Spleen (tissue), 11 donors: ENCODE measurements around the gene MAN1C1. TPM values are rescaled to one million over a fixed set of nuclear protein-coding genes. Genes with fewer than 3 reads are reported as not detected.
A peak's percentile ranks its signal among the peaks of the same experiment; 100 is the strongest.

ENCODE experiments used
- DNase-seq: peaks from one replicate; pipeline ENCODE4 v3.0.0-alpha.2; 2020
- H3K27ac ChIP-seq, 8 donors: fragments of 200-600 bp; sonication (generic) in 7 of 8; 1 replicate in 4 of 8; 2 replicates in 4 of 8; pipeline versions ENCODE4 v1.5.0 to v1.8.0; 2016 to 2021; ENCODE audit warnings: inconsistent platforms in 4 of 8, mild to moderate bottlenecking in 4 of 8, moderate library complexity in 1 of 8
- H3K27me3 ChIP-seq, 7 donors: fragments of 200-600 bp; sonication (generic) in 6 of 7; replicated peaks in 1 of 7; 1 replicate in 4 of 7; 2 replicates in 3 of 7; pipeline versions ENCODE4 v1.5.0 to v1.8.0; 2016 to 2021; ENCODE audit warnings: inconsistent platforms in 3 of 7, mild to moderate bottlenecking in 1 of 7
- H3K36me3 ChIP-seq, 6 donors: fragments of 200-600 bp; sonication (generic) in 5 of 6; 1 replicate in 4 of 6; 2 replicates in 2 of 6; pipeline versions ENCODE4 v1.5.0 to v1.8.0; 2016 to 2021; ENCODE audit warnings: inconsistent platforms in 2 of 6
- H3K4me1 ChIP-seq, 6 donors: fragments of 200-600 bp; sonication (generic) in 5 of 6; 1 replicate in 3 of 6; 2 replicates in 3 of 6; pipeline versions ENCODE4 v1.5.0 to v1.8.0; 2016 to 2021; ENCODE audit warnings: inconsistent platforms in 3 of 6
- H3K4me3 ChIP-seq, 8 donors: fragments of 200-600 bp; sonication (generic) in 7 of 8; 1 replicate in 4 of 8; 2 replicates in 4 of 8; pipeline versions ENCODE4 v1.5.0 to v1.8.0; 2016 to 2021; ENCODE audit warnings: inconsistent platforms in 4 of 8, mild to moderate bottlenecking in 4 of 8, moderate library complexity in 2 of 8
- H3K9me3 ChIP-seq, 8 donors: fragments of 200-600 bp; sonication (generic) in 7 of 8; 1 replicate in 4 of 8; 2 replicates in 4 of 8; pipeline versions ENCODE4 v1.5.0 to v1.8.0; 2016 to 2021; ENCODE audit warnings: inconsistent platforms in 4 of 8
- CTCF ChIP-seq, 11 experiments: fragments of 200-600 bp in 7 of 11; fragments of 450-650 bp in 4 of 11; sonication (generic) in 4 of 11; IDR thresholded peaks in 8 of 11; conservative IDR thresholded peaks in 3 of 11; 1 replicate in 7 of 11; 2 replicates in 4 of 11; pipeline versions ENCODE4 v1.4.0 to v1.8.0; 2016 to 2021; ENCODE audit warnings: antibody characterized with exemption in 11 of 11, inconsistent platforms in 4 of 11, mild to moderate bottlenecking in 1 of 11
- POLR2A ChIP-seq, 3 donors: fragments of 450-650 bp; IDR thresholded peaks; one replicate each; pipeline ENCODE4 v1.5.1; 2017; ENCODE audit warnings: antibody characterized with exemption in 3 of 3, mild to moderate bottlenecking in 1 of 3
- POLR2AphosphoS5 ChIP-seq, 3 donors: sonication (generic); formaldehyde crosslinking; IDR thresholded peaks; one replicate each; pipeline ENCODE4 v1.5.1; 2017; ENCODE audit warnings: antibody characterized with exemption in 3 of 3
- WGBS, 5 donors: extraction: QIAGEN DNeasy Blood & Tissue Kit in 3 of 5; methylation state at CpG; one replicate each; pipeline versions ENCODE4 v1.1.5 to v1.1.7; 2013 to 2018; 5-methylcytosine and 5-hydroxymethylcytosine counted together
- intact Hi-C: fragments of 100-400 bp; cut with DNase I; formaldehyde crosslinking; loops from one replicate; pipeline ENCODE4 v1.15.0; 2023; ENCODE audit warnings: low total_unique reads
- polyA plus RNA-seq, 3 donors: library from polyadenylated mRNA; stranded (reverse); fragments of 200-250 nt; gene quantifications; one replicate each; pipeline ENCODE4 v1.2.1, GENCODE V29; 2013
- total RNA-seq, 7 donors: library from RNA; depleted of rRNA in 3 of 7; stranded (reverse); fragments of >200 nt in 3 of 7; fragmentation: NEBNext Ultra II Directional in 4 of 7; extraction: Animal tissue kit (Norgen Biotek cat#: 25700) in 4 of 7; gene quantifications; one replicate each; pipeline versions ENCODE4 v1.1.0 to v1.2.1, GENCODE V29; 2016 to 2021
- donor health status: healthy with polysubstance abuse.
- donor health status: DM: no; HTN: no; CAD: no; lungs with moderate emphysema.
- donor health status: DM: no; HTN: no; CAD: no.
- donor health status: Bipolar disorder and iron deficiency.
- donor health status: healthy.
- donor health status: DM: no; HTN: no; CAD: no.
- donor health status: DM: yes; HTN: yes; CAD: no.

MAN1C1 gene
- total and polyA plus RNA-seq, 10 donors = 4.6 to 54.3 (median 41.1) TPM

DNA sequence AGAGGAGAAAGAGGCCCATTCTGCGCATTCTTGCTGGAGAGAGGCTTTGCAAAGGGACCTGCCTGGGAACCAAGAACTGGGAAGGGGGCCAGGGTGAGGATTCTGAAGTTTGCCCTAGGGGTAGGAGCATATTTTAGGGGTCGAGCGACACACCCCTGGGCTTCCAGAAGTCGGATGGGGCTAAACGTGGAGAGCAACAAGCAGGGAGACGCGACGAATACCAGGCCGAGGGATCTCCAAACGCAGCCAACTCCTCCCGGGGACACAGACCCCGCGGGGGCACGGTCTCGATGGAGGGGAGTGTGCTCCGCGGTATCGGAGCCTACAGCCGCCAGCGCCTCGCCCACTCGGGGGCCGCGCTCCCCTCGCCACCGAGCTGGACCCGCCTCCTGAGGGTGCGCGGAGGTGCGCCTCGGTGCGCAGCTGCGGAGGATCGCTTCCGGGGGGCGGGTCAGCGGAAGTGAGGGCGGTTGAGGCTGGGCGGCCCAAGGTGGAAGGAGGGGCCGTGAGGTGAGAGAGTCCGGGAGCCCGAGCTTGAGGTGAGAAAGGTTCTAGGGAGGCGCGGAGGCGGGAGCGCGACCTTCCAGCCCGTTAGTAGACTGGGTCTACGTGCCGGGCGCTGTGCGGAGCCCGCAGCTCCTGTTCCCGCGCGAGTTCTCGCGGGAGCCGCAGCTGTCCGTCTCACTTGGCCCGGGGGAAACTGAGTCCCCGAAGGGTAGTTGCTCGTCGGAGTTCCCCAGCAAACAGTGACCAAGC lies 203.1 kb downstream of the MAN1C1 start, which contains the start of gene MTFR1L:
Gene MTFR1L (plus strand): TSS at position 464 of the 756 bp plus-strand sequence. CDS start 3,151 bp downstream, outside the sequence.
- Histone ChIP-seq H3K27ac (peak within 1 kb of the TSS; percentile 82 to 96 (median 93)), H3K4me1 (peaks cover 16 to 56% (median 39%) of the 10 kb centered on the region in 6 donors), H3K9me3 (no peaks in the 10 kb centered on the region), H3K4me3 (peak within 1 kb of the TSS; percentile 77 to 98 (median 92)), H3K27me3 (no peaks in the 10 kb centered on the region), H3K36me3 (peaks cover 0 to 42% (median 17%) of the 10 kb centered on the region in 6 donors)
- 1 to 3% (median 1%) methylated on average over 22 to 64 of the region's 64 CpGs for WGBS, 5 donors
- intact Hi-C loops = loop anchor here (10.0 kb wide), 1 partner anchor 55 kb away; the partner anchor contains the start of gene PAQR7
- peak; percentile 98 for DNase-seq
- no peak for TF ChIP-seq CTCF (IDR thresholded peaks at IDR 0.05 in 8 of 11, conservative IDR thresholded peaks at IDR 0.05 in 3 of 11)
- TF ChIP-seq POLR2AphosphoS5 (IDR thresholded peaks at IDR 0.05) = peak; percentile 97 to 98 (median 98)
- peak in 2 of 3 donors; percentile 70 to 81 for TF ChIP-seq POLR2A (IDR thresholded peaks at IDR 0.05)

- Histone ChIP-seq H3K4me1 (peaks cover 16 to 58% (median 39%) of the 10 kb centered on the region in 6 donors), H3K27me3 (no peaks in the 10 kb centered on the region), H3K4me3 (peak overlapping the region; percentile 77 to 98 (median 92)), H3K27ac (peak overlapping the region; percentile 82 to 96 (median 93)), H3K36me3 (peaks cover 0 to 41% (median 12%) of the 10 kb centered on the region in 6 donors), H3K9me3 (no peaks in the 10 kb centered on the region)
- DNase-seq = peak; percentile 93
- TF ChIP-seq POLR2AphosphoS5 (IDR thresholded peaks at IDR 0.05) (peak; percentile 69 to 82 (median 75)), POLR2A (IDR thresholded peaks at IDR 0.05) (no peak)
- intact Hi-C loops = loop anchor here (10.0 kb wide), 1 partner anchor 54 kb away; the partner anchor contains the start of gene PAQR7
- WGBS, 5 donors = 0 to 1% (median 1%) methylated on average over 40 to 67 of the region's 67 CpGs
Observed at GRCh38 chr1:25820247-25821111, 203.9 kb downstream of the MAN1C1 start.

- DNase-seq = peak; percentile 73
- TF ChIP-seq CTCF (IDR thresholded peaks at IDR 0.05 in 8 of 11, conservative IDR thresholded peaks at IDR 0.05 in 3 of 11) = no peak
- no peak for TF ChIP-seq POLR2AphosphoS5 (IDR thresholded peaks at IDR 0.05)
- no peak for TF ChIP-seq POLR2A (IDR thresholded peaks at IDR 0.05)
- Histone ChIP-seq H3K27me3 (no peaks in the 10 kb centered on the region), H3K4me1 (peaks cover 16 to 58% (median 39%) of the 10 kb centered on the region in 6 donors), H3K9me3 (no peaks in the 10 kb centered on the region), H3K4me3 (peak overlapping the region; percentile 77 to 98 (median 92)), H3K27ac (peak overlapping the region; percentile 82 to 96 (median 93)), H3K36me3 (peaks cover 0 to 41% (median 8%) of the 10 kb centered on the region in 6 donors)
- WGBS, 5 donors = 22 to 33% (median 27%) methylated on average over 10 of the region's 10 CpGs
- intact Hi-C loops = loop anchor here (10.0 kb wide), 1 partner anchor 54 kb away; the partner anchor contains the start of gene PAQR7
Observed at GRCh38 chr1:25821112-25821476, 204.5 kb downstream of the MAN1C1 start.

- Histone ChIP-seq H3K36me3 (peaks cover 2 to 41% (median 10%) of the 10 kb centered on the region in 6 donors), H3K27me3 (no peaks in the 10 kb centered on the region), H3K9me3 (no peaks in the 10 kb centered on the region), H3K27ac (peak overlapping the region in 5 of 8 donors; percentile 93 to 95 (median 93)), H3K4me3 (peak overlapping the region in 4 of 8 donors; percentile 77 to 98 (median 95)), H3K4me1 (peaks cover 16 to 58% (median 39%) of the 10 kb centered on the region in 6 donors)
- TF ChIP-seq POLR2AphosphoS5 (IDR thresholded peaks at IDR 0.05) (no peak), CTCF (IDR thresholded peaks at IDR 0.05 in 8 of 11, conservative IDR thresholded peaks at IDR 0.05 in 3 of 11) (no peak), POLR2A (IDR thresholded peaks at IDR 0.05) (no peak)
- 69 to 81% (median 71%) methylated on average over 5 of the region's 5 CpGs for WGBS, 5 donors
- DNase-seq = no peak
- intact Hi-C loops = loop anchor here (10.0 kb wide), 1 partner anchor 53 kb away; the partner anchor contains the start of gene PAQR7
Observed at GRCh38 chr1:25821630-25822091, 205.1 kb downstream of the MAN1C1 start.
